Astrocyte (in vitro differentiated cells and primary cell): ENCODE data around the gene SLC35F4.

Experiments used
- EZH2 ChIP-seq: IDR thresholded peaks from 2 replicates; pipeline ENCODE4 v1.6.1; 2012; ENCODE audit warnings: mild to moderate bottlenecking, low read length, inconsistent platforms; ENCODE audit not compliant: insufficient read depth
- TF ChIP-seq, protein P1 (sequence below): IDR thresholded peaks from 2 replicates; pipeline ENCODE4 v1.5.1; 2011; ENCODE audit warnings: low read depth, mild to moderate bottlenecking, inconsistent platforms, low read length, moderate library complexity; ENCODE audit not compliant: insufficient read depth

DNA sequence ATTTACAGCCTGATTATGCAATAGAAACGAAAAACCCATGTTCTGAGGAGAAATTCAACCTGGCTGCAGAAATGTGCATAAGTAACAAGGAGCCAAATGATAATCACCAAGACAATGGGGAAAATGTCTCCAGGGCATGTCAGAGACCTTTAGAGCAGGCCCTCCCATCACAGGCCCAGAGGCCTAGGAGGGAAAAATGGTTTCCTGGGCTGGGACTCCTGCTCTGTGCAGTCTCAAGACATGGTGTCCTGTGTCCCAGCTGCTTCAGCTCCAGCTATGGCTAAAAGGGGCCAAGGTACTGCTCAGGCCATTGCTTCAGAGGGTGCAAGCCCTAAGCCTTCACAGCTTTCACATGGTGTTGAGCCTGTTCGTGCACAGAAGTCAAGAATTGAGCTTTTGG is 156.0 kb downstream of the SLC35F4 start:
- TF ChIP-seq, protein P1, sequence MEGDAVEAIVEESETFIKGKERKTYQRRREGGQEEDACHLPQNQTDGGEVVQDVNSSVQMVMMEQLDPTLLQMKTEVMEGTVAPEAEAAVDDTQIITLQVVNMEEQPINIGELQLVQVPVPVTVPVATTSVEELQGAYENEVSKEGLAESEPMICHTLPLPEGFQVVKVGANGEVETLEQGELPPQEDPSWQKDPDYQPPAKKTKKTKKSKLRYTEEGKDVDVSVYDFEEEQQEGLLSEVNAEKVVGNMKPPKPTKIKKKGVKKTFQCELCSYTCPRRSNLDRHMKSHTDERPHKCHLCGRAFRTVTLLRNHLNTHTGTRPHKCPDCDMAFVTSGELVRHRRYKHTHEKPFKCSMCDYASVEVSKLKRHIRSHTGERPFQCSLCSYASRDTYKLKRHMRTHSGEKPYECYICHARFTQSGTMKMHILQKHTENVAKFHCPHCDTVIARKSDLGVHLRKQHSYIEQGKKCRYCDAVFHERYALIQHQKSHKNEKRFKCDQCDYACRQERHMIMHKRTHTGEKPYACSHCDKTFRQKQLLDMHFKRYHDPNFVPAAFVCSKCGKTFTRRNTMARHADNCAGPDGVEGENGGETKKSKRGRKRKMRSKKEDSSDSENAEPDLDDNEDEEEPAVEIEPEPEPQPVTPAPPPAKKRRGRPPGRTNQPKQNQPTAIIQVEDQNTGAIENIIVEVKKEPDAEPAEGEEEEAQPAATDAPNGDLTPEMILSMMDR, result no peak
- TF ChIP-seq EZH2, result no peak
